Astrocyte (in vitro differentiated cells and primary cell): ENCODE results near the gene MPND.

ENCODE experiments used
- EZH2 ChIP-seq: IDR thresholded peaks from 2 replicates; pipeline ENCODE4 v1.6.1; 2012; ENCODE audit warnings: mild to moderate bottlenecking, low read length, inconsistent platforms; ENCODE audit not compliant: insufficient read depth
- TF ChIP-seq, protein P1 (sequence below): IDR thresholded peaks from 2 replicates; pipeline ENCODE4 v1.5.1; 2011; ENCODE audit warnings: low read depth, mild to moderate bottlenecking, inconsistent platforms, low read length, moderate library complexity; ENCODE audit not compliant: insufficient read depth

GRCh38 chr19:4323692-4324091, 19.7 kb upstream of the MPND start:
- TF ChIP-seq, protein P1, sequence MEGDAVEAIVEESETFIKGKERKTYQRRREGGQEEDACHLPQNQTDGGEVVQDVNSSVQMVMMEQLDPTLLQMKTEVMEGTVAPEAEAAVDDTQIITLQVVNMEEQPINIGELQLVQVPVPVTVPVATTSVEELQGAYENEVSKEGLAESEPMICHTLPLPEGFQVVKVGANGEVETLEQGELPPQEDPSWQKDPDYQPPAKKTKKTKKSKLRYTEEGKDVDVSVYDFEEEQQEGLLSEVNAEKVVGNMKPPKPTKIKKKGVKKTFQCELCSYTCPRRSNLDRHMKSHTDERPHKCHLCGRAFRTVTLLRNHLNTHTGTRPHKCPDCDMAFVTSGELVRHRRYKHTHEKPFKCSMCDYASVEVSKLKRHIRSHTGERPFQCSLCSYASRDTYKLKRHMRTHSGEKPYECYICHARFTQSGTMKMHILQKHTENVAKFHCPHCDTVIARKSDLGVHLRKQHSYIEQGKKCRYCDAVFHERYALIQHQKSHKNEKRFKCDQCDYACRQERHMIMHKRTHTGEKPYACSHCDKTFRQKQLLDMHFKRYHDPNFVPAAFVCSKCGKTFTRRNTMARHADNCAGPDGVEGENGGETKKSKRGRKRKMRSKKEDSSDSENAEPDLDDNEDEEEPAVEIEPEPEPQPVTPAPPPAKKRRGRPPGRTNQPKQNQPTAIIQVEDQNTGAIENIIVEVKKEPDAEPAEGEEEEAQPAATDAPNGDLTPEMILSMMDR, result no peak
- TF ChIP-seq EZH2, result no peak
